H1 (cell line): ENCODE data around the gene MCOLN3. TPM values are rescaled to one million over a fixed set of nuclear protein-coding genes. Genes with fewer than 3 reads are reported as not detected.

Experiments
- CTCF ChIA-PET: fragments of 300-600 bp; sonication (Branson Sonifier 250); formaldehyde crosslinking; loops from one replicate; lab custom pipeline; 2021; ENCODE audit not compliant: partially characterized antibody; lab: Charles Lee
- POLR2A ChIA-PET: fragments of 300-600 bp; sonication (Branson Sonifier 250); formaldehyde crosslinking; loops from one replicate; lab custom pipeline; 2021; ENCODE audit warnings: inconsistent platforms; ENCODE audit not compliant: partially characterized antibody; lab: Charles Lee
- DNase-seq, 2 experiments: peaks; one replicate each; pipeline versions ENCODE4 v3.0.0 to v3.0.0-alpha.2; 2010 to 2022; ENCODE audit warnings: low spot score in 2 of 2, low read depth in 1 of 2, mixed read lengths in 1 of 2
- FAIRE-seq: peaks from 2 replicates; lab custom pipeline; 2011; peaks lifted over from hg19 to GRCh38; lab: Jason Lieb, UNC
- H2AFZ ChIP-seq: 2 replicates; pipeline ENCODE4 v1.8.1; 2012; ENCODE audit warnings: low read length, inconsistent platforms
- H2AK5ac ChIP-seq: 2 replicates; pipeline ENCODE4 v1.6.1; 2013; ENCODE audit warnings: low read depth, low read length
- H2BK120ac ChIP-seq: replicated peaks from 2 replicates; pipeline ENCODE3; 2013; ENCODE audit warnings: low read depth, low read length, inconsistent platforms
- H2BK12ac ChIP-seq: 2 replicates; pipeline ENCODE4 v1.6.1; 2013; ENCODE audit warnings: low read depth, low read length
- H2BK15ac ChIP-seq: 2 replicates; pipeline ENCODE4 v1.6.1; 2013; ENCODE audit warnings: low read length
- H2BK20ac ChIP-seq: 2 replicates; pipeline ENCODE4 v1.6.1; 2013; ENCODE audit warnings: low read length
- H2BK5ac ChIP-seq: 2 replicates; pipeline ENCODE4 v1.6.1; 2013; ENCODE audit warnings: low read depth, low read length
- H3K14ac ChIP-seq: 2 replicates; pipeline ENCODE4 v1.6.1; 2013; ENCODE audit warnings: inconsistent platforms; ENCODE audit not compliant: insufficient read length
- H3K18ac ChIP-seq: 2 replicates; pipeline ENCODE4 v1.6.1; 2013; ENCODE audit warnings: low read length; ENCODE audit errors: extremely low read depth
- H3K23ac ChIP-seq: 2 replicates; pipeline ENCODE4 v1.6.1; 2013; ENCODE audit warnings: inconsistent platforms; ENCODE audit not compliant: insufficient read length
- H3K23me2 ChIP-seq: 2 replicates; pipeline ENCODE4 v1.6.1; 2013; ENCODE audit warnings: low read depth, low read length
- H3K27ac ChIP-seq: 2 replicates; pipeline ENCODE4 v1.6.1; 2011; ENCODE audit warnings: low read depth, low read length, inconsistent platforms
- H3K27me3 ChIP-seq, 4 experiments: replicated peaks in 1 of 4; 1 replicate in 1 of 4; 2 replicates in 3 of 4; pipeline versions ENCODE4 v1.6.1 to v1.8.1; 2011 to 2013; ENCODE audit warnings: low read length in 3 of 4, mild to moderate bottlenecking in 3 of 4, inconsistent platforms in 2 of 4, mixed read lengths in 2 of 4, moderate library complexity in 1 of 4; ENCODE audit not compliant: control insufficient read depth in 3 of 4, insufficient read depth in 3 of 4; ENCODE audit errors: extremely low read depth in 1 of 4
- H3K36me3 ChIP-seq, 4 experiments: 2 replicates each; pipeline versions ENCODE4 v1.6.1 to v1.8.1; 2011 to 2013; ENCODE audit warnings: mild to moderate bottlenecking in 4 of 4, low read length in 3 of 4, moderate library complexity in 2 of 4, control low read depth in 1 of 4, inconsistent platforms in 1 of 4; ENCODE audit not compliant: insufficient read depth in 4 of 4, control insufficient read depth in 2 of 4
- H3K4ac ChIP-seq: replicated peaks from 2 replicates; pipeline ENCODE3; 2013; ENCODE audit warnings: low read length, low read depth, mixed read lengths, inconsistent platforms; ENCODE audit not compliant: insufficient read length
- H3K4me1 ChIP-seq, 4 experiments: replicated peaks in 1 of 4; 1 replicate in 1 of 4; 2 replicates in 3 of 4; pipeline versions ENCODE4 v1.6.1 to v1.8.1; 2011 to 2013; ENCODE audit warnings: low read length in 3 of 4, inconsistent platforms in 2 of 4, mixed read lengths in 1 of 4; ENCODE audit not compliant: insufficient read depth in 4 of 4, control insufficient read depth in 3 of 4
- H3K4me2 ChIP-seq, 2 experiments: 2 replicates each; pipeline versions ENCODE4 v1.6.1 to v1.8.1; 2011 to 2013; ENCODE audit warnings: low read depth in 2 of 2, low read length in 2 of 2, control low read depth in 1 of 2, inconsistent platforms in 1 of 2, mild to moderate bottlenecking in 1 of 2; ENCODE audit not compliant: insufficient read depth in 1 of 2
- H3K4me3 ChIP-seq, 4 experiments: fragments of 200-600, 300-600 bp in 1 of 4; sonication (generic), shearing (Covaris generic), sonication (Bioruptor Twin) in 1 of 4; 2 replicates each; pipeline versions ENCODE4 v1.5.1 to v1.8.1; 2011 to 2016; ENCODE audit warnings: low read length in 4 of 4, low read depth in 3 of 4, control low read depth in 2 of 4, inconsistent platforms in 2 of 4, mild to moderate bottlenecking in 2 of 4, mixed read lengths in 1 of 4, moderate library complexity in 1 of 4; ENCODE audit not compliant: insufficient read depth in 2 of 4; ENCODE audit errors: extremely low read depth in 1 of 4
- H3K56ac ChIP-seq: replicated peaks from 2 replicates; pipeline ENCODE3; 2013; ENCODE audit warnings: low read depth, mild to moderate bottlenecking, mixed read lengths, low read length, inconsistent platforms; ENCODE audit not compliant: insufficient read length
- H3K79me1 ChIP-seq: 2 replicates; pipeline ENCODE4 v1.6.1; 2013; ENCODE audit warnings: low read depth, low read length, control low read depth
- H3K79me2 ChIP-seq, 2 experiments: 2 replicates each; pipeline versions ENCODE4 v1.6.1 to v1.8.1; 2012 to 2013; ENCODE audit warnings: low read length in 2 of 2, mild to moderate bottlenecking in 2 of 2, inconsistent platforms in 1 of 2; ENCODE audit not compliant: insufficient read depth in 2 of 2, control insufficient read depth in 1 of 2
- H3K9ac ChIP-seq, 4 experiments: replicated peaks in 1 of 4; 1 replicate in 1 of 4; 2 replicates in 3 of 4; pipeline versions ENCODE4 v1.6.1 to v1.8.1; 2011 to 2013; ENCODE audit warnings: low read depth in 3 of 4, low read length in 3 of 4, control low read depth in 2 of 4, mild to moderate bottlenecking in 2 of 4, moderate library complexity in 2 of 4, inconsistent platforms in 1 of 4; ENCODE audit errors: extremely low read depth in 1 of 4
- H3K9me3 ChIP-seq, 2 experiments: 2 replicates each; pipeline versions ENCODE4 v1.6.1 to v1.8.1; 2012 to 2013; ENCODE audit warnings: mild to moderate bottlenecking in 2 of 2, moderate library complexity in 2 of 2, control low read depth in 1 of 2, inconsistent platforms in 1 of 2, low read depth in 1 of 2, low read length in 1 of 2, mixed read lengths in 1 of 2; ENCODE audit not compliant: insufficient read depth in 2 of 2
- H4K20me1 ChIP-seq, 2 experiments: replicated peaks in 1 of 2; 2 replicates each; pipeline versions ENCODE3 to v1.8.1; 2011 to 2013; ENCODE audit warnings: inconsistent platforms in 2 of 2, low read length in 2 of 2, mild to moderate bottlenecking in 1 of 2; ENCODE audit not compliant: insufficient read depth in 2 of 2, control insufficient read depth in 1 of 2
- H4K5ac ChIP-seq: 2 replicates; pipeline ENCODE4 v1.6.1; 2013; ENCODE audit warnings: low read length, low read depth, mixed read lengths, inconsistent platforms; ENCODE audit not compliant: insufficient read length
- H4K8ac ChIP-seq: 2 replicates; pipeline ENCODE4 v1.8.0; 2013; ENCODE audit warnings: mild to moderate bottlenecking, moderate library complexity, low read length, inconsistent platforms; ENCODE audit not compliant: insufficient read depth; ENCODE audit errors: extremely low read depth
- H4K91ac ChIP-seq: replicated peaks from 2 replicates; pipeline ENCODE3; 2013; ENCODE audit warnings: low read length, mixed read lengths, inconsistent platforms; ENCODE audit not compliant: insufficient read length
- MAFK ChIP-seq: IDR thresholded peaks from 2 replicates; pipeline ENCODE4 v1.6.1; 2012; ENCODE audit warnings: low read depth, mild to moderate bottlenecking, improper control_type of control experiment, low read length
- RXRA ChIP-seq: IDR thresholded peaks from 2 replicates; pipeline ENCODE4 v1.6.1; 2011; ENCODE audit warnings: low read depth, mild to moderate bottlenecking, low read length, moderate library complexity; ENCODE audit not compliant: insufficient read depth
- TBP ChIP-seq: IDR thresholded peaks from 2 replicates; pipeline ENCODE4 v1.6.1; 2011; ENCODE audit warnings: low read depth, low read length, improper control_type of control experiment
- WGBS, 2 experiments: shearing (Covaris generic) in 1 of 2; methylation state at CpG; one replicate each; pipeline versions ENCODE4 v1.1.6 to v1.1.7; 2013 to 2015; ENCODE audit warnings: low lambda C conversion rate in 2 of 2, mixed read lengths in 2 of 2, inconsistent platforms in 1 of 2, low coverage in 1 of 2, missing lambda C conversion rate in 1 of 2; ENCODE audit not compliant: insufficient replicate concordance in 2 of 2, insufficient coverage in 1 of 2, insufficient read length in 1 of 2; ENCODE audit errors: extremely low coverage in 1 of 2, missing lambda C conversion rate in 1 of 2; 5-methylcytosine and 5-hydroxymethylcytosine counted together
- polyA plus RNA-seq, 7 experiments: library from polyadenylated mRNA; depleted of rRNA in 3 of 7; stranded (reverse) in 5 of 7; unstranded in 2 of 7; fragments of >200 nt in 5 of 7; fragments of 200-250 nt in 2 of 7; gene quantifications; 1 replicate in 5 of 7; 2 replicates in 1 of 7; 4 replicates in 1 of 7; pipeline versions ENCODE4 v1.2.1 to v1.2.3, GENCODE V29; 2011 to 2013; ENCODE audit warnings: missing spikeins in 2 of 7, mixed read lengths in 2 of 7
- total RNA-seq: library from RNA; stranded (reverse); fragmentation: NEBNext Ultra II Directional; extraction: Animal tissue kit (Norgen Biotek cat#: 25700); gene quantifications from 2 replicates; pipeline ENCODE4 v1.2.1, GENCODE V29; 2021

The MCOLN3 gene
- total and polyA plus RNA-seq, 2 of the 8 experiments (the other 6 are each of a cell fraction or from before 2014, with no cell fraction given), result 3.8 to 4.9 TPM

GRCh38 chr1:85062425-85063026 is 14.2 kb upstream of the MCOLN3 start:
- POLR2A ChIA-PET, result interaction anchor here (1.0 to 1.4 kb wide), 2 partner anchors 9 to 13 kb away, joined by 3 to 4 read pairs; no protein-coding TSS in a partner anchor
- no peak for TF ChIP-seq RXRA
- no peak for TF ChIP-seq TBP
- peak; percentile 44; the same call in 1 of the 2 replicates for TF ChIP-seq MAFK

More at GRCh38 chr1:85062425-85063026, 14.2 kb upstream of the MCOLN3 start:
- 59% methylated on average over 7 of the region's 7 CpGs; no CpG with 5 or more reads in 1 of the 2 experiments for WGBS, 2 experiments
- H3K4me1 ChIP-seq, result peaks cover 0 to 3% (median 0%) of the 10 kb centered on the region in 4 experiments; a peak in 1 of 7 replicates
- DNase-seq (no peak), FAIRE-seq (no peak)
- H2BK12ac ChIP-seq, result no peak overlapping the region
- CTCF ChIA-PET, result interaction anchor here (0.7 to 2.6 kb wide), 7 partner anchors 10 to 197 kb away, joined by 3 to 8 read pairs (median 4); partner anchors contain the start of gene C1orf52
- H2BK20ac ChIP-seq, result no peak overlapping the region
- H4K20me1 ChIP-seq, result no peaks in the 10 kb centered on the region
- H3K27me3 ChIP-seq, result no peaks in the 10 kb centered on the region
- no peak overlapping the region for H3K4ac ChIP-seq
- H4K8ac ChIP-seq, result no peak overlapping the region
- H3K36me3 ChIP-seq, result no peaks in the 10 kb centered on the region
- H3K27ac ChIP-seq, result no peak overlapping the region
- no peak overlapping the region for H2BK15ac ChIP-seq
- H3K4me2 ChIP-seq, result peak overlapping the region; percentile 67 to 69
- peaks cover 4% of the 10 kb centered on the region; the same call in 1 of the 2 replicates for H3K23me2 ChIP-seq
- H3K9me3 ChIP-seq, result no peaks in the 10 kb centered on the region
- H4K5ac ChIP-seq, result no peak overlapping the region
- H3K79me2 ChIP-seq, result no peaks in the 10 kb centered on the region
- no peak overlapping the region for H3K14ac ChIP-seq
- H3K4me3 ChIP-seq, result peak overlapping the region; percentile 53 to 64 (median 60); a peak in 6 of 8 replicates
- no peak overlapping the region for H2BK120ac ChIP-seq
- H4K91ac ChIP-seq, result no peak overlapping the region
- H2AK5ac ChIP-seq, result no peak overlapping the region
- no peak overlapping the region for H3K9ac ChIP-seq
- no peak overlapping the region for H2BK5ac ChIP-seq
- no peaks in the 10 kb centered on the region; the same call in 1 of the 2 replicates for H3K79me1 ChIP-seq
- H3K23ac ChIP-seq, result no peak overlapping the region
- H3K56ac ChIP-seq, result no peak overlapping the region
- no peak overlapping the region for H3K18ac ChIP-seq
- peak overlapping the region; percentile 96 for H2AFZ ChIP-seq
